MM.1S (cell line): ENCODE results near the gene HMCES.
A peak's percentile ranks its signal among the peaks of the same experiment; 100 is the strongest.

ENCODE experiments used
- DNase-seq: peaks from one replicate; pipeline ENCODE4 v3.0.0-alpha.2; 2015
- H2AFZ ChIP-seq: fragments of 300-600 bp; sonication (generic); 2 replicates; pipeline ENCODE4 v1.6.0; 2016; ENCODE audit warnings: antibody characterized with exemption, low read length
- H3F3A ChIP-seq: fragments of 300-600 bp; sonication (generic); 2 replicates; pipeline ENCODE4 v1.6.1; 2016; ENCODE audit warnings: mild to moderate bottlenecking, antibody characterized with exemption, low read length, moderate library complexity, mixed read lengths; ENCODE audit not compliant: insufficient read depth
- H3K27ac ChIP-seq: fragments of 300-600 bp; sonication (generic); 2 replicates; pipeline ENCODE4 v1.5.1; 2016; ENCODE audit warnings: mild to moderate bottlenecking, low read length
- H3K27me3 ChIP-seq: fragments of 300-600 bp; sonication (generic); replicated peaks from 2 replicates; pipeline ENCODE4 v1.6.0; 2016; ENCODE audit warnings: low read length; ENCODE audit not compliant: insufficient read depth
- H3K36me3 ChIP-seq: fragments of 300-600 bp; sonication (generic); replicated peaks from 2 replicates; pipeline ENCODE4 v1.6.1; 2016; ENCODE audit warnings: mild to moderate bottlenecking, low read length, mixed read lengths; ENCODE audit not compliant: insufficient read depth
- H3K4me1 ChIP-seq: fragments of 300-600 bp; sonication (generic); 2 replicates; pipeline ENCODE4 v1.6.1; 2016; ENCODE audit warnings: low read length, mixed read lengths
- H3K4me2 ChIP-seq: fragments of 300-600 bp; sonication (generic); 2 replicates; pipeline ENCODE4 v1.6.0; 2016; ENCODE audit warnings: low read depth, low read length
- H3K4me3 ChIP-seq: fragments of 300-600 bp; sonication (generic); 2 replicates; pipeline ENCODE4 v1.5.1; 2016; ENCODE audit warnings: low read length, mixed read lengths
- H3K79me2 ChIP-seq: fragments of 300-600 bp; sonication (generic); 2 replicates; pipeline ENCODE4 v1.6.1; 2016; ENCODE audit warnings: mixed run types, low read length, mixed read lengths
- H3K9ac ChIP-seq: fragments of 300-600 bp; sonication (generic); 2 replicates; pipeline ENCODE4 v1.6.1; 2016; ENCODE audit warnings: low read length, mixed read lengths
- H3K9me2 ChIP-seq: fragments of 300-600 bp; sonication (generic); replicated peaks from 2 replicates; pipeline ENCODE4 v1.6.1; 2016; ENCODE audit warnings: mild to moderate bottlenecking, low read length, mixed read lengths; ENCODE audit not compliant: insufficient read depth
- H3K9me3 ChIP-seq: fragments of 300-600 bp; sonication (generic); replicated peaks from 2 replicates; pipeline ENCODE4 v1.6.1; 2016; ENCODE audit warnings: mild to moderate bottlenecking, low read length, mixed read lengths; ENCODE audit not compliant: insufficient read depth
- H4K20me1 ChIP-seq: fragments of 300-600 bp; sonication (generic); 2 replicates; pipeline ENCODE4 v1.6.1; 2016; ENCODE audit warnings: mild to moderate bottlenecking, low read length, moderate library complexity, mixed read lengths; ENCODE audit not compliant: insufficient read depth
- EZH2 ChIP-seq: fragments of 300-600 bp; sonication (generic); optimal IDR thresholded peaks from 2 replicates; pipeline ENCODE3; 2017; ENCODE audit warnings: low read depth, mild to moderate bottlenecking, antibody characterized with exemption, low read length, mixed read lengths
- EZH2phosphoT487 ChIP-seq: fragments of 300-600 bp; sonication (generic); IDR thresholded peaks from 2 replicates; pipeline ENCODE4 v1.6.1; 2018; ENCODE audit warnings: antibody characterized with exemption, low read length
- TF ChIP-seq, protein P1 (sequence below): fragments of 300-600 bp; sonication (generic); IDR thresholded peaks from 2 replicates; pipeline ENCODE4 v1.5.1; 2016; ENCODE audit warnings: antibody characterized with exemption, low read length, mixed read lengths

HMCES gene

DNA sequence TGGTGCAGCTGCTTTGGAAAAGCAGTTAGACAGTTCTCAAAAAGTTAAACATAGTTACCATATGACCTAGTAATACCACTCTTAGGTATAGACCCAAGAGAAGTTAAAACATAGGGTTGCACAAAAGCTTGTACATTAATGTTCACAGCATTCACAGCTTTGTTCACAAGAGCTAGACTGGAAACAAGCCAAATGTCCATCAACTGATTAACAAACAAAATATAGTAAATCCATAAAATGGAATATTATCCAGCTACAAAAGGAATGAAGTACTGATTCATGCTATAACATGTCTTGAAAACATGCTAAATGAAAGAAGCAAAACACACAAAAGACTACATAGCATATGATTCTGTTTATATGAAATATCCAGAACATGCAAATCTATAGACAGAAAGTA, 32.0 kb upstream of the HMCES start:
- peaks cover 38% of the 10 kb centered on the region for H3K79me2 ChIP-seq
- no peaks in the 10 kb centered on the region for H4K20me1 ChIP-seq
- no peak overlapping the region for H3K9ac ChIP-seq
- H3F3A ChIP-seq, result no peaks in the 10 kb centered on the region
- H3K4me1 ChIP-seq, result peaks cover 16% of the 10 kb centered on the region
- no peaks in the 10 kb centered on the region for H3K9me2 ChIP-seq
- H3K36me3 ChIP-seq, result no peaks in the 10 kb centered on the region
- H3K4me3 ChIP-seq, result no peak overlapping the region
- no peaks in the 10 kb centered on the region for H3K9me3 ChIP-seq
- H2AFZ ChIP-seq, result no peak overlapping the region
- DNase-seq, result no peak
- no peak overlapping the region for H3K27ac ChIP-seq
- TF ChIP-seq, protein P1, sequence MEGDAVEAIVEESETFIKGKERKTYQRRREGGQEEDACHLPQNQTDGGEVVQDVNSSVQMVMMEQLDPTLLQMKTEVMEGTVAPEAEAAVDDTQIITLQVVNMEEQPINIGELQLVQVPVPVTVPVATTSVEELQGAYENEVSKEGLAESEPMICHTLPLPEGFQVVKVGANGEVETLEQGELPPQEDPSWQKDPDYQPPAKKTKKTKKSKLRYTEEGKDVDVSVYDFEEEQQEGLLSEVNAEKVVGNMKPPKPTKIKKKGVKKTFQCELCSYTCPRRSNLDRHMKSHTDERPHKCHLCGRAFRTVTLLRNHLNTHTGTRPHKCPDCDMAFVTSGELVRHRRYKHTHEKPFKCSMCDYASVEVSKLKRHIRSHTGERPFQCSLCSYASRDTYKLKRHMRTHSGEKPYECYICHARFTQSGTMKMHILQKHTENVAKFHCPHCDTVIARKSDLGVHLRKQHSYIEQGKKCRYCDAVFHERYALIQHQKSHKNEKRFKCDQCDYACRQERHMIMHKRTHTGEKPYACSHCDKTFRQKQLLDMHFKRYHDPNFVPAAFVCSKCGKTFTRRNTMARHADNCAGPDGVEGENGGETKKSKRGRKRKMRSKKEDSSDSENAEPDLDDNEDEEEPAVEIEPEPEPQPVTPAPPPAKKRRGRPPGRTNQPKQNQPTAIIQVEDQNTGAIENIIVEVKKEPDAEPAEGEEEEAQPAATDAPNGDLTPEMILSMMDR, result no peak
- TF ChIP-seq EZH2 (no peak), EZH2phosphoT487 (no peak)
- no peak overlapping the region for H3K4me2 ChIP-seq
- no peaks in the 10 kb centered on the region for H3K27me3 ChIP-seq

DNA sequence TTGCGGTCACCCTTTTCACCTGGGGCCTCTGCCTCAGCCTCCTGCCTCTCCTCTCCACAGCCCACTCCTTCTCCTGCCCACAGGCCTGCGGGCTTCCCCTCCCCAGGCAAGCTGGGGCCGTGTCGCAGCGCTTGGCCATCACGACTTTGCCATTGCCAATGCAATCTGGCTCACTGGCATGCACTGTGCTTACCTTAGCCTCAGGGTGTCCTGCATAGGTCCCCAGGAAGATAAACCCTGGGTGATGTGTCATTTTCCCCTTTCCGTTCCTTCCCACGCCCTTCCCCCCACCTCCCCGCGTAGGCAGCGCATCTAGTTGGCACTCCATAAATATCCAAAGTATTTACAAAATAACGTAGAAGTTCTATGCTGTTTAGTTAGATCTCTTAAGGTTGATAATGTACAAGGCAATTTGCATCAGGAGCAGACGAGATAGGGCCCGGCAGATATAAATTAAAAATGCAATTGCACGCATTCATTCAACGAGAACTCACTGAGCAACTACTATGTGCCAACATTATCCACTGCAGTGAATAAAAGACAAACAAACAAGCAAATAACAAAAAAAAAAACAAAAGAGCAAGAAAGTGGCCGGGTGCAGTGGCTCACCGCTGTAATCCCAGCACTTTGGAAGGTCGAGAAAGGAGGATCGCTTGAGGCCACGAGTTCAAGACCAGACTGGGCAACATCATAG, 30.2 kb upstream of the HMCES start:
- no peak for DNase-seq
- Histone ChIP-seq H3K9ac (peak overlapping the region; percentile 98; the same call in 1 of the 2 replicates), H2AFZ (peak overlapping the region; percentile 76; the same call in 1 of the 2 replicates), H3K36me3 (peaks cover 6% of the 10 kb centered on the region; the same call in 1 of the 2 replicates), H3K4me3 (peak overlapping the region; percentile 95), H3K27me3 (no peaks in the 10 kb centered on the region), H3K4me1 (peaks cover 23% of the 10 kb centered on the region), H3K9me3 (no peaks in the 10 kb centered on the region), H3K4me2 (peak overlapping the region; percentile 55), H3K79me2 (peaks cover 56% of the 10 kb centered on the region), H3K27ac (peak overlapping the region; percentile 61; the same call in 1 of the 2 replicates), H3K9me2 (no peaks in the 10 kb centered on the region), H4K20me1 (no peaks in the 10 kb centered on the region), H3F3A (no peaks in the 10 kb centered on the region)
- no peak for TF ChIP-seq EZH2phosphoT487
- TF ChIP-seq EZH2, result no peak
- TF ChIP-seq, protein P1, result no peak

DNA sequence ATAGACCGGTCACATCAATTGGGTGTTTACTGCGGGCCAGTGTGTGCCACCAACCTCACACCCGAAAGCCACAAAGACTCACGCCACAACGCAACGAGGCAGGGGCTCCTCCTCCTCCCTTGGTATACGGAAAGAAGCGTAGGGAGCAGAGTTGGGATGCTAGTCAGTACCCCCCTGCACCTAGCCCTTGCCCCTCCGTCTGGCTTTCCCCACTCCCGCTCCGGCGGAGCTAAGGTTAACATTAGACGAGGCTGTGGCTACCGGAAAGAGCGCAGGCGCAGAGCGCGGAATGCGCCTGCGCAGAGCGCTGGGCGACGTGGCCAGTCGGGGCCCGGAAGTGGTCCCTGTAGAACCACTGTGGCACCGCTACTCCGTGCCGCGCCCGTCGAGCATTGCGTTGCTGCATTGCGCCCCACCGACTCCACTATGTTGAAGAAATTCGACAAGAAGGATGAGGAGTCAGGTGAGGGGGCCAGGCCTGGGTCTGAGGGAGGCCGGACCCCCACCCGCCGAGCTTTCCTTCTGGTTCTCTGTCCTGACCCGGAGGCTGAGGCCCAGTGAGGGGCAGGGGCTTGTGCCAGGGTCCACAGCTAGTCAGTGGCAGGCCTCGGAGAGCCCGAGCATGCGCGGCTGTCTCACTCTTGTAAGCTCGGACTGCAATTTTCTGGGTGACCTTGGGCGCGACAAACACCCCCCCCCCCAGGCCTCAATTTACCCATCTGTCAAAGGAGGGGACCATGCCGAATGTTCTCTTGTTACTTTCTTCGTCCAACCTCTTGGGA, 29.2 kb upstream of the HMCES start, which contains the start of gene COPG1:
TSS of gene COPG1 (plus strand) at position 323 of the 782 bp plus-strand sequence. CDS start at position 427, 104 bp downstream.
- peak within 1 kb of the TSS; percentile 95 for H3K4me3 ChIP-seq
- TF ChIP-seq, protein P1, result no peak
- no peak for TF ChIP-seq EZH2
- no peak for TF ChIP-seq EZH2phosphoT487
- H3F3A ChIP-seq, result no peaks in the 10 kb centered on the region
- H3K36me3 ChIP-seq, result peaks cover 6% of the 10 kb centered on the region; the same call in 1 of the 2 replicates
- H2AFZ ChIP-seq, result peak within 1 kb of the TSS; percentile 76
- H3K9me2 ChIP-seq, result no peaks in the 10 kb centered on the region
- H3K9ac ChIP-seq, result peak within 1 kb of the TSS; percentile 98
- peak within 1 kb of the TSS; percentile 94 for H3K4me2 ChIP-seq
- H4K20me1 ChIP-seq, result no peaks in the 10 kb centered on the region
- H3K27me3 ChIP-seq, result no peaks in the 10 kb centered on the region
- H3K4me1 ChIP-seq, result peaks cover 23% of the 10 kb centered on the region
- DNase-seq, result peak; percentile 92
- peaks cover 58% of the 10 kb centered on the region for H3K79me2 ChIP-seq
- peak within 1 kb of the TSS; percentile 61 for H3K27ac ChIP-seq
- H3K9me3 ChIP-seq, result no peaks in the 10 kb centered on the region
